Jurkat, Clone E6-1 (cell line): ENCODE measurements around the gene CCDC86.
A peak's percentile ranks its signal among the peaks of the same experiment; 100 is the strongest.

Experiments used
- DNase-seq: peaks from one replicate; pipeline ENCODE4 v3.0.0-alpha.2; 2011; ENCODE audit warnings: low read depth, low spot score
- H3K4me3 ChIP-seq: 2 replicates; pipeline ENCODE4 v1.5.1; 2011; ENCODE audit warnings: mild to moderate bottlenecking, low read length, control low read depth, moderate library complexity

The CCDC86 gene

GRCh38 chr11:60876168-60876485, 34.2 kb downstream of the CCDC86 start:
- no peak for DNase-seq
- no peak overlapping the region for H3K4me3 ChIP-seq

GRCh38 chr11:60878245-60879101, 36.6 kb downstream of the CCDC86 start:
- no peak overlapping the region for H3K4me3 ChIP-seq
- no peak for DNase-seq

GRCh38 chr11:60879104-60879503, 37.2 kb downstream of the CCDC86 start:
- DNase-seq = no peak
- H3K4me3 ChIP-seq = no peak overlapping the region

GRCh38 chr11:60879971-60880588, 38.2 kb downstream of the CCDC86 start:
- H3K4me3 ChIP-seq = no peak overlapping the region
- DNase-seq = no peak

- H3K4me3 ChIP-seq = no peak overlapping the region
- DNase-seq = no peak
Measured at GRCh38 chr11:60880643-60881282, 38.9 kb downstream of the CCDC86 start.

GRCh38 chr11:60887556-60887955, 45.6 kb downstream of the CCDC86 start:
- peak; percentile 73 for DNase-seq
- H3K4me3 ChIP-seq = no peak overlapping the region

GRCh38 chr11:60889869-60890311, 48.0 kb downstream of the CCDC86 start:
- H3K4me3 ChIP-seq = no peak overlapping the region
- no peak for DNase-seq

- DNase-seq = no peak
- H3K4me3 ChIP-seq = no peak overlapping the region
Measured at GRCh38 chr11:60890696-60891095, 48.8 kb downstream of the CCDC86 start.

- no peak for DNase-seq
- H3K4me3 ChIP-seq = no peak overlapping the region
Measured at GRCh38 chr11:60891103-60891741, 49.3 kb downstream of the CCDC86 start.

- no peak overlapping the region for H3K4me3 ChIP-seq
- DNase-seq = no peak
Measured at GRCh38 chr11:60895687-60896086, 53.8 kb downstream of the CCDC86 start.

- DNase-seq = no peak
- no peak overlapping the region for H3K4me3 ChIP-seq
Measured at GRCh38 chr11:60897496-60897895, 55.6 kb downstream of the CCDC86 start.

GRCh38 chr11:60899046-60899936, 57.4 kb downstream of the CCDC86 start:
- DNase-seq = peak; percentile 47

GRCh38 chr11:60899977-60900376, 58.1 kb downstream of the CCDC86 start:
- H3K4me3 ChIP-seq = no peak overlapping the region
- DNase-seq = no peak

More at GRCh38 chr11:60899046-60899936, 57.4 kb downstream of the CCDC86 start:
- H3K4me3 ChIP-seq = no peak overlapping the region
